HG03064 (cell line): ENCODE data around the gene DNLZ.

Experiments used
- ATAC-seq: cut with Tn5 transposase; IDR thresholded peaks from one replicate; pipeline ENCODE4 v1.9.1; 2021; ENCODE audit warnings: low read depth; ENCODE audit not compliant: unreplicated experiment

DNLZ gene

DNA sequence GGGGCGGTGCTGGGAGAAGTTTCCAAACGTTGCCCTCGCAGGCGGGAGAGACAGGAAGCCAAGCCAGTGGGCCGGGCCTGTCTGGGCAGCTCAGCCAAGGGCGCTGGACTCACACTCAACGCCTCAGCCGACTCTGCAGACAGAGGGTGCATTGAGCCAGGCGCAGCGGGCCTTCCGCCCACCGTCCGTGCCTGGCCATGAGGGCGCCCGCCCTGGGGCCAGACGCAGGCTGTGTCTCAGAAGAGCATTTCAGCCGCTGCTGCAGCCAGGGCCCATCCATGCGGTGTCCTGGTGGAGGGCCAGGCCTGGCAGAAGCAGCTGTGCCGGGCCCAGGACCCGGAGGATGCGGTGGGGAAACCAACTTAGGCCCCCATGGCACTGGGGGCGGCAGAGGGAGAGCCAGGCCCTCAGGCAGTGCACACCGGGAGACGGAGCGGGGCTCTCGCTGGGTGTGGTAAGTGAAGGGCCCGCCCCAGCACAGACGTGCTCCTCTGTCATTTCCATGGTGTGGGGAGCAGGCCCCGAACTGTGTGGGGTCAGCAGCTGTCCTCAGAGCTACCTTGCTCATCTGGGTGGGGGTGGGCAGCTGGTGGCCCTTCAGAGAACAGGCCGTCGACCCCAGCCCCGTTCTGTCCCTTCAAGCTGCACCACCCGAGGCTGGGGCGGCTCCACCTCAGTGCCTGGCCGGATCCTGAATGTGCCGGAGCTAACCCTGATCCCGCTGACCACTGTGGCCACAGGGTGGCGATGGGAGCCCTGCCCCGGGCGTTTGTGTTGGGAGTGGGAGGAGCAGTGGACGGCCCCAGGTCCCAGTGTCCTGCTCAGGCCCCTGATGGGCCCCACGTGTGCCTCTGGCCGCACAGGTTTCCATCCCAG is 18.0 kb downstream of the DNLZ start:
- ATAC-seq: no peak

DNA sequence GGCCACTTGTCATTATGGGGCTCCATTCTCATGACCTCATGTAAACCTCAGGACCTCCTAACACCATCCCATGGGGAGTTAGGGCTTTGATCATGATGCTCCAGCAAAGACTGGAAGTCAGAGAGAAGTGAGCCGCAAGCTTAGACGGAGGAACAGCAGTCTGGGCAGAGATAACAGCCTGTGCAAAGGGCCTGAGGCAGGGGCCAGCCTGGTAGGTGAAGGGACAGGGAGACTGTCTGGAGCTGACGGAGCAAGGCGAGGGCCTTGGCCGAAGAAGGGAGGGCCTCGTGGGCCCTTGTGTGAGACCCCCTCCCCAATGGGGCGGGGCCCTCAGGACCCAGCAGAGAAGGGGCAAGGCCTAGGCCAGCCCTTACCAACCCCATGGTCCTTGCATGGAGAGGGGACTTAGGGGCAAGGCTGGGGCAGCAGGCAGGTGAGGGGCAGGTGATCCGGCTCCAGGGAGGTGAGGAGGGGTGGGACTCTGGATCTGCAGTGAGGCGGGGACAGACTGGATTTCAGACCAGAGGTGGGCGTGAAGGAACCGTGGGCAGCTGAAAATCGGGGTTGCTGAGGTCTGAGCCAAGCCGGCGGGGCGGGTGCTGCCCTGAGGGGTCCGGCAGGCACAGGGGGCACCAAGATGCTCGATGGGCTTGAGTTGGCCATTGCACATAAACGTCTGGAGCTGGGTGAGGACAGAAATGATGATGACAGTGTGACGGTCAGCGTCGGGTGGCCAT is 18.8 kb downstream of the DNLZ start:
- no peak for ATAC-seq

DNA sequence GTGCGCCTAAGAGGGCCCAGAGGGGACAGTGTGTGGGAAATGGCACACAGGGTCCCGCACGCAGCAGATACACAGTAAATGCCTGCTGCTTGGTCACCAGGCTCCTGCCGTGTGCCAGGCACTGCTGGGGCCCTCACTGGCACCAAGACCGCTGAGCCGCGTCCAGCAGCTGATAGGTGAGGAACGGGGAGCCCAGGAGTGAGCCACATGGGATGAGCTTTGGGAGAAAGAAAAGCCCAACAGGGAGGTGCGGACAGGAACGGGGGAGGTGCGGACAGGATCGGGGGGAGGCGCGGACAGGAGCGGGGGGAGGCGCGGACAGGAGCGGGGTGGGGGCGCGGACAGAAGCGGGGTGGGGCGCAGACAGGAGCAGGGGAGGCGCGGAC is 19.7 kb downstream of the DNLZ start:
- ATAC-seq: no peak

DNA sequence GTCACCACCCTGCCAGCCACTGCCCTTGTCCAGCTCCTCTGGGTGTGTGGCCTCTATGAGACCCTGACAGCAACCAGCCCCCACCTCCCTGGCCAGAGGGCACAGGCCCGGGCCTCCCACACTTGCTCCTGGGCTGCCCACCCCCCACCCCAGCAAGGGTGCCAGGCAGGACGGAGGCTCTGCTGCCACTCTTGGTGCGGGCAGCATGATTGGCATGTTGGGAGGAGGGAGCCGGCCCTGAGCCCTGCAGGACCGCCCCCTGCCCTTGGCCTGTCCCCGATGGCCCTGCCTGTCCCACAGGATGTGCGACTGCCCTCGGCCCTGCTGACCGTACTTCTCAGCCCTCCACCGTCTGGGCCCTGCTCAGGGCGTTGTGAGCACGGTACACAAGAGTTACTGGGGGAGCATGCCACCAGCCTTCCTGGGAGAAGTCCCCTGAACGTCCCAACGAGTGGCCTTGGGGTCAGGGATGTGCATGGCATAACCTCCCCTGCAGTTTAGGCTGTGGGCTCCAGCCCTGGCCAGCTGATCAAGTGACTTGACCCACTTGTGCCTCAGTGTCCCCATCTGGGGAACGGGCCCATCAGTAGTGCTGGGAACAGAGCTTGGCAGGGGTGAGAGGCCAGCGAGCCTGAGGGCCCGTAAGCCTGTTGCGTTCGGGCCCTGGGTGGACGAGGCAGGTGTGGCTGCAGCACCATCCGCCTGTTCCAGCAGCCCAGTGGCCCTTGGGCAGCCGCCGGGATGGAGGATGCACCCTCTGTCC is 20.2 kb downstream of the DNLZ start:
- ATAC-seq: no peak

DNA sequence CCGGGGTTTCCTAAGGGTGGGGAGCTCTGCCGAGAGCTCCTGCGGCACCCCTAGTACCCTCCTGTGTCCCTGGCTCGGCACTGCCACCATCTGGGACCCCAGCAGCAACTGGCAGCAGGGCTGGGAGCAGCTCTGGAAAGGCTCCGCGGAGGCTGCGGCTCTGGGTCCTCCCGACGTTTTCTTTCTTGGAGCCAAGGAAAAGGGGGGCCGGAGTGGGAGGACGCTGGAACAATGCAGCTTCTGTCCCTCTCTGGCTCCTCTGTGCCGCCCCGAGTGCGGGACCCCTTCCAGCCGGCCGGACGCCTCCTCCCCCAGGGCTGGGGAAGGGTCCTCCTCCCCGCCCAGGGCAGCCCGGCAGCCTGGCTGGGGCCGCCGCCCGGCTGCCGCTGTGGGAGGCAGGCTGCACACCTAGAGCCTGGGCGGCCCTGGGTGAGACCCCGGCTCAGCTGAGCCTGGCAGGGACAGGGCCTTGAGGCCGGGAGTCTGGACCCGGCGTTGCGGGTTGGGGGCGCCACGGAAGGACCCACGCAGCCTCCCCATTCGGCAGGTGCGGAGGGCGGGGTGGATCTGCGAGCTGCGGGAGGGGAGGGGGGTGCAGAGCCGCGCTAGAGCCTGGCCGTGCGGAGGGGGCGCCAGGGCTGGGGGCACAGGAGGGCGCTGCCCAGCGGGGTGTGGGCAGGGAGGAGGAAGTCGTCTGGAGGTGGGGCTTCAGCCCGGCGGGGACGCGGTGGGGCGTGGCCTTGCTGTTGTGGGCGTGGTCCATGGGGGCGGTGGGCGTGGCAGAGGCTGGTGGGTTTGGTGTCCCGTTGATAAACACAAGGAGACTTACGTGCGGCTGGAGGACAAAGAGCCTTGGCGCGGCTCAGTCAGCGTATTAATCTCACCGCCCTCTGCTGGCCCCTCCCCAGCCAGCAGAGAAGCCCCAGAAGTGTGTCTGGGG is 21.1 kb downstream of the DNLZ start:
- no peak for ATAC-seq

DNA sequence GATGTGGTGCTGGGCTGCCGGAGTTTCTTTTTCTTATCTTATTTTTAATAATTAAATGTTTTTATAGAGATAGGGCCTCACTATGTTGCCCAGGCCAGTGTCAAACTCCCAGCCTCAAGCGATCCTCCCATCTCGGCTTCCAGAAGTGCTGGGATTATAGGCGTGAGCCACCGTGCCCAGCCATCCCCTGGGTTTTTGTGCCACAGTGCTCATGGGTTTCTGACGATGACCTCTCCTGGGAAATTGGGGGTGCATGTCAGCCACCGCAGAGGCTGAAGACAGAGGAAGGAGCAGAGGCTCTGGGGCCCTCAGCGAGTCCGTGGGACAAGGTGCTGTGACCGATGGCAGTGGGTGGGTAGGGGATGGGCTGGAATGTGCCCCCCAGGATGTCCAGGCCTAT is 21.8 kb downstream of the DNLZ start:
- no peak for ATAC-seq

DNA sequence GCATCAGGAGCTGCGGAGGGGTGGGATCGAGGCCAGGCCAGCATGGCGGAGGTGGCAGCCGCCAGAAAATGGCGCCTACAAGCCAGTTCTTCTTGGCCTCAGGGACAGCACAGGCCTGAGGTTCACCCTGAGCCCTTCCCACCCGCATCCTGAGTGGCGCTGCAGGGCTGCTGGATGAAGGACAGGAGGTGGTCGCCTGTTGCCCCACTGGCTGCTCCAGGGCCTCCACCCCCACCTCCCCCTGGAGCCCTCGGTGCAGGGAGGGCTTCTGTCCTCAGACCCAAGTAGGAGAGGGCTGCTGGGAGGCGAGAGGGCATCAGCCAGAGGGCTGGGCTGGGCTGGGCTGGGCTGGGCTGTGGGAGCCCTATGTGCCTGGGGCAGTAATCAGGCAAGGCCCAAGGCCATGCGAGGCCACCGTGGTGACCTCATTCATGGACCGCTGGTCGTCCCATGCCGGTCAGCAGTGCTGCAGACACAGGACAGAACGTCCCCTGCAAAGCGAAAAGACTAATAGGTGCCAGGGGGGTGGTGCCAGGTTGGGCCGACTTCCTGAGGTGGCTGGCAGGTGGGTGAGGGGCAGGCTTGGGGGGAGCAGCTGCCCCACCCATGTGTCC is 22.4 kb downstream of the DNLZ start:
- no peak for ATAC-seq

DNA sequence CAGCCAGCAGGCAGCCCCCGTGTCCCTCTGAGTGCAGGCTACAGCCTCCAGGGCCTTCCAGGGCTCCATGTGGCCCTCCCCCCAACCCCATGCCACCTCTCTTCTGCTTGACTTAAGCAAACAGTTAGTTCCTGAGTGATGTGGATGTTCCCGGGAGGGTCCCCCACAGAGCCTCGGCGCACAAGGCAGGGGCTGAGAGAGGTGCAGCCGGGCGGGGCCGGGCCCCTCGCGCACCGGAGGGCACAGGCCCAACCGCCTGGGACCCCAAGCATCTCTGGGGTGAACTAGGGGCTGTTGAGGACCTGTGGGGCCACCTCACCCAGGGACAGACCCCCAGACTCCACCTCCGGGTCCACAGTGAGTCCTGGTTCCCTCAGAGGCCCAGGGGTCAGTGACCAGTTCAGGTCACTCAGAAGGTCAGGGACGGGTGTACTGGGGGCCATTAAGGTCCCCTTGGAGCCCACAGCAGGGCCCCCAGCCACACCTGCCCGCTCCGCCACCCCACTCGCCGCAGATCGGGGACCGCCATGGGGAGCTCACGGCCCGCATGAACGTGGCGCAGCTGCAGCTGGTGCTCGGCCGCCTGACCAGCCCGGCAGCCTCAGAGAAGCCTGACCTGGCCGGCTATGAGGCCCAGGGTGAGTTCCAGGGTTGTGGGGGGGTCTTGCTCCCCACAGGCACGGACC is 23.0 kb downstream of the DNLZ start:
- ATAC-seq: no peak

DNA sequence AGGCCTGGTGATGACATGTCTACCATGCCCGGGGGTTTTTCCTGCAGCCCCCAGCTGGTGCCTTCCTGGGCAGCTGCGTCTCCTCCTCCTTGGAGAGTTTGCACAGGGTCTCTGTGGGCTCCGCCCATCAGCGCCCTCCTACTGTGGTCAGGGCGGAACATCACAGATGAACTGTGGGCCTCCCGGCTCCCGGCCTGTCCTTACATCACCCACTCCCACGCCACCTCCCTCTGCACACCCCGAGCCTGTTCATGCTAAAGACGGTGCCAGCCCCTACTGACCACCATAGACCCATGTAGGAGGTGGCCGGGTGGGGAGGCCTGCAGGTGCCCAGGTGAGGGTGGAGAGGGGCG is 23.6 kb downstream of the DNLZ start:
- no peak for ATAC-seq

DNA sequence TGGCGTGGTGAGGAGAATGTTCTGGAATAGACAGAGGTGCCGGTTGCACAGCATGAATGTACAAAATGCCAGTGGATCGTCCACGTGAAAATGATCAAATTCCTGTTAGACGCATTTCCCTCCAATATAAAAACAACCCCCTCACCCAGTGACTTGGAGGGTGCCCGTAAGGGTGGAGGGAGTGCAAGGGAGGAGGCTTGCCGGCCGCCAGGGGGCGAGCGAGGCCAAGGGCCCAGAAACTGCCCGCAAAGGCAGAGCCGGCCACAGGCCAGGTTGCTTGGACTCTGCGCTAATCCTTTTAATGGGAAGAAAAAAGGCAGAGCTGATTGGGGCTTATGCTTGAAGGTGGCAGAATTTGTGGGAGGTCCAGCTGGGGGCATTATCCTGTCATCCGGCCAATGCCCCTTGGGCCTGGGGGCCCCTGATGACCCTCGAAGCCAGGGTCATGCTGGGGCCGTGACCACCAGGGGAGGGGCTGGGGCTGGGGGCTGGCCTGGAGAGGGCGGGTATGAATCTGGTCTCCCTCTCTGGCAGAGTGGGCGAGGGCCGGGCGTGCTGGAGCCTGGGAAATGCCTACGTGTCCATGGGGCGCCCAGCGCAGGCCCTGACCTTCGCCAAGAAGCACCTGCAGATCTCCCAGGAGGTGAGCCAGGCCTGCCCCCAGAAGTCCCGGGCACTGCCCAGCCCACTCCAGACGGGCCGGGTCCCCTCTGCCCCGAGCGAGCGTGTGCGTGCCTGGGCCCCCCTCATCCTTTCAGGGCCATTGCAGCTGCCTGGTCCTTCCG is 24.2 kb downstream of the DNLZ start:
- no peak for ATAC-seq

DNA sequence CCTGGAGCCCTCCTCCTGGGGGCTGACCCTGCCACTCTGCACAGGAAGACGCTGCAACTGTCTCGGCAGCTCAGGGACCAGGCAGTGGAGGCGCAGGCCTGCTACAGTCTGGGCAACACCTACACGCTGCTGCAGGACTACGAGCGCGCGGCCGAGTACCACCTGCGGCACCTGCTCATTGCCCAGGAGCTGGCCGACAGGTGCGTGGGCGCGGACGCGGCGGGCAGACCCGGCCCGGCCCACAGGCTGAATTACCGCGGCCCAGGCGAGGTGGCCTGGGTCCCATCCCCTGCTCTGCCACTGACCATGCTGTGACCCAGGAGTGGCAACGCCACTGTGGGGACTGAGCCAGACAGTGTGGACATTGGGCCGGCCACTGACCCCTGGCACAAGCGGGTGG is 25.0 kb downstream of the DNLZ start:
- ATAC-seq: no peak

DNA sequence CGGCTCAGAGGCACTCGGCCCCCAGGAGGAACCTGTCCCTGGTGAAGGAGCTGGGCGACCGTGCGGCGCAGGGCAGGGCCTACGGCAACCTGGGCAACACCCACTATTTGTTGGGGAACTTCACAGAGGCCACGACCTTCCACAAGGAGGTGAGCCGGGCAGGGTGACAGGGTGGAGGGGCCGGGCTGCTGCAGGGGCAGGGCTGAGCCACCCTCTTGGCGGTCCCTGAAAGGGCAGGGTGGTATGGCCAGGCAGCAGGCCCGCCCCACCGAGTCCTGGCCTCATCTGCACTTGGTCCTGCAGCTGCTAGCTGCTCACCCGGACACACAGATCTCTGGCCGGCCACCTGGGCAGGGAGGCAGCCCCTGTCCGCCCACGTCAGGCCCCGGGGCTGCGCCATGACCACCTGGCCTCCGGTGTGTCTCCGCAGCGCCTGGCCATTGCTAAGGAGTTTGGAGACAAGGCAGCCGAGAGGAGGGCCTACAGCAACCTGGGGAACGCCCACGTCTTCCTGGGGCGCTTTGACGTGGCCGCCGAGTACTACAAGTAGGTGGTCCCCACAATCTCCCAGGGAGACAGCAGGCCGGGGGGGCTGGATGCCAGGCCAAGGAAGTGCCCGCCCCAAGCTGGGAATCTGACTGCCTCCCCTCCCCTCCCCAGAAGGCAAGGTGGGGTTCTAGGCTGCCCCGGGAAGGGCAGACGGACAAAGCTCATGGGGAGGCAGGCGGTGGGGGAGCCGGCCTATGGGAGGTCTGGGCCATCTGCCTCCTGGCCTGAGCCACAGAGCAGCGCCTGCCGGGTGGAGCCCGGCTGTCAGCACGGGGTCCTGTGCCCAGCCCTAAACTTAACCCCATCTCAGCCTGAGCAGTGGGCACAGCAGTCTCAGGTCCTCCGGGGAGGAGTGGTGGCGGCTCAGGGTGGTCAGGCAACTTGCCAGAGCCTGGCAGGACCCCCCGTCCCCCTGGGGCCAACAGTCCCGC is 25.8 kb downstream of the DNLZ start:
- ATAC-seq: no peak

DNA sequence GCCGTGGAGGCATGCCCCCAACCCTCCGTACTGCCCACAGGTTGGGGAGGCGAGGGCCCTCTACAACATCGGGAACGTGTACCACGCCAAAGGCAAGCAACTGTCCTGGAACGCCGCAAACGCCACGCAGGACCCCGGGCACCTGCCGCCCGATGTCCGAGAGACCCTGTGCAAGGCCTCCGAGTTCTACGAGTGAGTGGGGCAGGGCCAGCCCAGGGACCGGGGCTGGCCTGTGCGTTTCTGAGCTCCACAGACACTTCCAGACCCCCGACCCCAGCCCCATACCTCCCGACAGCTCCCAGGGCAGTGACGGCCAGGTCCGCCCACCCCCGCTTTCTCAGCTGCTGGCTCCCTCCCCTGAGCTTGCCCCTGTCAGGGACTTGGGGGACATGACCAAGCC is 26.7 kb downstream of the DNLZ start:
- no peak for ATAC-seq

DNA sequence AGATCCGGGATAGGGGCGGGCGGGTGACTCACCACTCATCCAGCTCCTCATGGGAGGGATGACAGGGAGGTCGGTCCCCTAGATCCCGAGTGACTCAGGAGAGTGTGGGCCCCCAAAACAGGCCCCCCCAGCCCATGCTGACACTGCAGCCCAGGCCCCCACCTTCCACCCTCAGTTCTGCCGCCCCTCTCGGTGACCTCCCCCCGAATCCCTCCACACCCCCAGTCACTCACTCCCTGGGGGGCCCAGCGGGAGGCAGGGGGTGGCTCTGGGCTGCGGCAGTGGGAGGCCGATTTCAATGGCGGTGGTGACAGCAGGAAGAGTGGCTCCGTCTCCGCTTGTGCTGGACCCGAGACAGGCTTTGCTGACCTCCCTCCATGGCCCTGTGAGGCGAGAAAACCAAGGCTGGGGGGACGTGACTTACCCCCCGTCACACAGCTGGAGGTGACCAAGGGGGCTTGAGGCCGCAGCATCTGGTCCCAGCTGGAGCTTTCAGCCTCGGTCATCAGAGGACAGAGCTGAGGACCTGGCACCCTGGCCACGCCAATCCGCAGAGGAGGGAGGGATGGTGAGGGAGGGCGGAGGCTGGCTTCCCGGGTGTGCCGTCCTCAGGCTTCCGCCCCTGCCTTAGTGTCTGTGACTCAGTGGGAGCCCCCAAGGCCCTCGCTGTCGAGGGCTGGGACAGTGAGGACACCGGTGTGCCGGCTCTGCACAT is 27.2 kb downstream of the DNLZ start:
- ATAC-seq: no peak

DNA sequence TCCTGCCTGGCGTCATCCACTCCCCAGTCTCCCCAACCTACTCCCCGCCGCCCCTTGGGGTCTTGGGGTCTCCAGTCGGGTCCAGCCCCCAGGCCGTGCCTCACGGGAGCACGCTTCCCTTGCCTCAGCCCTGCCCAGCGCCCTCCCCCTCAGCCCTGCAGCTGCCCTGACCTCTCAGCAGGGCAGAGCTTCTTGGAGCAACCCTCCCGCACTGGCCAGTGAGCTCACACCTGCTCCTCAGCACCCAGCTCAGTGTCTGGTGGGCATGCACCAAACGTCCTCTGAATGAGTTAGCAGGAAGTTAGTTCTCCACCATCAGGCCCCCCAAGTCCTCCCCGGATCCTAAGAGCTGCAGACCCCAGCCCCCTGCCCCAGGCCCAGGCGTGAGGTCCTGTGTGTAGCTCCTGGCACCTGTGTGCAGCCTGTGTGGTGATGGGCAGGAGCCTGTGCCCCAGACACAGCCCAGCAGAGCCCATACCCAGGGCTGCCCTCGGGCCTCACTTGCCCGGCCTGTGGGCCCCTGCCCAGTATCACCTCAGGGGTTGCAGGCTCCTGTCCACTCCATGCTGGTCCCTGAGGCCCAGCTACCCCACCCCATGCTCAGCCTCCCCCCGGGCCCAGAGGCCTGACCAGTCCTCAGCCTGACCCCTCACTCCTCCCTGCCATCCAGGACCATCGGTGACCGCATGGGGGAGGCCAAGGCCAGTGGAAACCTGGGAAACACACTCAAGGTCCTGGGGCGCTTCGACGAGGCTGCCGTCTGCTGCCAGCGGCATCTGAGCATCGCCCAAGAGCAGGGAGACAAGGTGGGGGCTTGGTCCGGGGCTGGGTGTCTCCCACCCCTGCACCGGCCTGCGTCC is 28.0 kb downstream of the DNLZ start:
- ATAC-seq: no peak

DNA sequence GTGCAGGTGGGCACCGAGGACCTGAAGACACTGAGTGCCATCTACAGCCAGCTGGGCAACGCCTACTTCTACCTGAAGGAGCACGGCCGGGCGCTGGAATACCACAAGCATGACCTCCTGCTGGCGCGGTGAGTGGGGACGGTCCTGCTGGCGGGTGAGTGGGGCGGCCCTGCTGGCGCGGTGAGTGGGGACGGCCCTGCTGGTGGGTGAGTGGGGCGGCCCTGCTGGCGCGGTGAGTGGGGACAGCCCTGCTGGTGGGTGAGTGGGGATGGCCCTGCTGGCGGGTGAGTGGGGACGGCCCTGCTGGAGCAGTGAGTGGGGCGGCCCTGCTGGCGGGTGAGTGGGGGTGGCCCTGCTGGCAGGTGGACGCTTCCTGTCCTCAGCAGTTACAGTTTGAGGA is 29.0 kb downstream of the DNLZ start:
- ATAC-seq: no peak
